Measurements from ENCODE around the gene RCOR1. TPM values are rescaled to one million over a fixed set of nuclear protein-coding genes. Genes with fewer than 3 reads are reported as not detected.

Gene RCOR1
- total RNA-seq, 1 experiment from 2014 or later: 102 TPM

DNA sequence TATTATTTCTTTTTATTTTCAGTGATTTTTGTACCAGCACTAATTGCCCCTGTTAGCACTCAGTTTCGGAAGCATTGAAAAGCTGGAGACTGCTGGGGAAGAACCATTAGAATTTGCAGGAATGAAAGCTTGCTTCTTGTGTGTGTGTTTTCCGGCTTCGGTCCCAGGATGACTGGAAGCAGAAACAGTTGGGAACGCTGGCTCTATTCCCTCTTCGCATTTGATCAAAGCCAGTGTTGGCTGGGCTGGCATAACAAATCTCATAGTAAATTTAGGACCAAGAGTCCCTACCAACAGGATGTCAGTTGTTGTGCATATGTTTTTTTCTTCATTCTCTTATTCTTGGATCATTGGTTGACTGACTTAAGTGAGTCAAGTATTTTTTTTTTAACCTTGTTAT, 131.2 kb downstream of the RCOR1 start:
- ChIA-PET CTCF (no interaction called here), POLR2A (ENCODE audit: low non-redundant PET) (no interaction called here)
- Histone ChIP-seq H3K4me1 (ENCODE audit: insufficient read depth, low read length, poor library complexity, severe bottlenecking) (no peaks in the 10 kb centered on the region), H3K9me3 (ENCODE audit: low read depth, low read length, poor library complexity, severe bottlenecking) (no peaks in the 10 kb centered on the region), H3K27ac (ENCODE audit: low read depth, low read length, poor library complexity, severe bottlenecking) (no peak overlapping the region), H3K4me3 (ENCODE audit: low read depth, low read length, poor library complexity, severe bottlenecking) (no peak overlapping the region), H3K27me3 (replicated peaks; ENCODE audit: insufficient read depth, low read depth, low read length, poor library complexity) (no peaks in the 10 kb centered on the region), H3K36me3 (ENCODE audit: insufficient read depth, low read length, poor library complexity, severe bottlenecking) (peaks cover 90% of the 10 kb centered on the region)
- no peak for TF ChIP-seq EZH2 (IDR thresholded peaks at IDR 0.05; ENCODE audit: borderline replicate concordance, low read depth, low read length, poor library complexity, severe bottlenecking)
- TF ChIP-seq, protein P1, sequence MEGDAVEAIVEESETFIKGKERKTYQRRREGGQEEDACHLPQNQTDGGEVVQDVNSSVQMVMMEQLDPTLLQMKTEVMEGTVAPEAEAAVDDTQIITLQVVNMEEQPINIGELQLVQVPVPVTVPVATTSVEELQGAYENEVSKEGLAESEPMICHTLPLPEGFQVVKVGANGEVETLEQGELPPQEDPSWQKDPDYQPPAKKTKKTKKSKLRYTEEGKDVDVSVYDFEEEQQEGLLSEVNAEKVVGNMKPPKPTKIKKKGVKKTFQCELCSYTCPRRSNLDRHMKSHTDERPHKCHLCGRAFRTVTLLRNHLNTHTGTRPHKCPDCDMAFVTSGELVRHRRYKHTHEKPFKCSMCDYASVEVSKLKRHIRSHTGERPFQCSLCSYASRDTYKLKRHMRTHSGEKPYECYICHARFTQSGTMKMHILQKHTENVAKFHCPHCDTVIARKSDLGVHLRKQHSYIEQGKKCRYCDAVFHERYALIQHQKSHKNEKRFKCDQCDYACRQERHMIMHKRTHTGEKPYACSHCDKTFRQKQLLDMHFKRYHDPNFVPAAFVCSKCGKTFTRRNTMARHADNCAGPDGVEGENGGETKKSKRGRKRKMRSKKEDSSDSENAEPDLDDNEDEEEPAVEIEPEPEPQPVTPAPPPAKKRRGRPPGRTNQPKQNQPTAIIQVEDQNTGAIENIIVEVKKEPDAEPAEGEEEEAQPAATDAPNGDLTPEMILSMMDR (conservative IDR thresholded peaks at IDR 0.05; ENCODE audit: low read depth, low read length): no peak
- BruUV-seq (replicated peaks): no TSS peak
- no peak for DNase-seq (ENCODE audit: low spot score)
- intact Hi-C loops (cut with micrococcal nuclease; ENCODE audit: unreplicated experiment): no loop called here

DNA sequence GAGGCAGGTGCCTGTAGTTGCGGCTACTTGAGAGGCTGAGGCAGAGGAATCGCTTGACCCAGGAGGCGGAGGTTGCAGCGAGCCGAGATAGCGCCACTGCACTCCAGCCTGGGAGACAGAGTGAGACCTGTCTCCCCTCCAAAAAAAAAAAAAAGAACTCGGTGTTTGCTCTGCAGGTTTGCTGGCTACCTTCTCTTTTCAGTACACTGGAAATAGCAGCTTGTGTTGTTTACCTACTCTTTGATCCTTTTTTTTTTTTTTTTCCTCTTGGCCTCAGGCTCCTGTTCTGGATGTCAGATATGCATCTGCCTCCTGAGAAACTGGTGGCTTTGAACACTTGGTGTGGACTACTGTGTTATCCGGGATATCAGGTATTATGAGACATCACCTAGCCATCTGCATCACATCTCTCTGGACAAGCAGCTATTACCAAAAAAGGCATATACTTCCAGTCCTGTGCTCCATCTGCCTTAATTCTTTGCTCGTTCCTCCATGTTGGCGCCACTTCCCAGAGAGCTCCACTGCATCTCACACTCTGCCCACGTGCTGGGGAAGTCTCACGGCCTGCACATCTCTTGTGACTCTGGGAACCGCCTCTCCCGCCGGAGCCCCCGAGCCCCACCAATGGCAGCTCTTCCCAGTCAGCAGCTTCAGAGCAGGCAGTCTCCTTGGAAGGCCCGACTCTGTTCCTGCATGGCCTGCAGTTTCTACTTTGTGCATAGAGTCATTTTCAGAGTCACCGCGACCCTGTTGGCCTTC, 133.9 kb downstream of the RCOR1 start:
- Histone ChIP-seq H3K9me3 (ENCODE audit: low read depth, low read length, poor library complexity, severe bottlenecking) (no peaks in the 10 kb centered on the region), H3K4me1 (ENCODE audit: insufficient read depth, low read length, poor library complexity, severe bottlenecking) (no peaks in the 10 kb centered on the region), H3K36me3 (ENCODE audit: insufficient read depth, low read length, poor library complexity, severe bottlenecking) (peaks cover 93% of the 10 kb centered on the region), H3K4me3 (ENCODE audit: low read depth, low read length, poor library complexity, severe bottlenecking) (no peak overlapping the region), H3K27ac (ENCODE audit: low read depth, low read length, poor library complexity, severe bottlenecking) (no peak overlapping the region), H3K27me3 (replicated peaks; ENCODE audit: insufficient read depth, low read depth, low read length, poor library complexity) (no peaks in the 10 kb centered on the region)
- intact Hi-C loops (cut with micrococcal nuclease; ENCODE audit: unreplicated experiment): no loop called here
- ChIA-PET POLR2A (ENCODE audit: low non-redundant PET) (interaction anchor here (0.6 kb wide), 1 partner anchor 40 kb away, joined by 3 read pairs; no protein-coding TSS in a partner anchor), CTCF (interaction anchor here (0.5 kb wide), 1 partner anchor 10 kb away, joined by 3 read pairs; no protein-coding TSS in a partner anchor)
- TF ChIP-seq, protein P1 (conservative IDR thresholded peaks at IDR 0.05; ENCODE audit: low read depth, low read length): no peak
- no peak for TF ChIP-seq EZH2 (IDR thresholded peaks at IDR 0.05; ENCODE audit: borderline replicate concordance, low read depth, low read length, poor library complexity, severe bottlenecking)
- BruUV-seq (replicated peaks): no TSS peak
- DNase-seq (ENCODE audit: low spot score): no peak

DNA sequence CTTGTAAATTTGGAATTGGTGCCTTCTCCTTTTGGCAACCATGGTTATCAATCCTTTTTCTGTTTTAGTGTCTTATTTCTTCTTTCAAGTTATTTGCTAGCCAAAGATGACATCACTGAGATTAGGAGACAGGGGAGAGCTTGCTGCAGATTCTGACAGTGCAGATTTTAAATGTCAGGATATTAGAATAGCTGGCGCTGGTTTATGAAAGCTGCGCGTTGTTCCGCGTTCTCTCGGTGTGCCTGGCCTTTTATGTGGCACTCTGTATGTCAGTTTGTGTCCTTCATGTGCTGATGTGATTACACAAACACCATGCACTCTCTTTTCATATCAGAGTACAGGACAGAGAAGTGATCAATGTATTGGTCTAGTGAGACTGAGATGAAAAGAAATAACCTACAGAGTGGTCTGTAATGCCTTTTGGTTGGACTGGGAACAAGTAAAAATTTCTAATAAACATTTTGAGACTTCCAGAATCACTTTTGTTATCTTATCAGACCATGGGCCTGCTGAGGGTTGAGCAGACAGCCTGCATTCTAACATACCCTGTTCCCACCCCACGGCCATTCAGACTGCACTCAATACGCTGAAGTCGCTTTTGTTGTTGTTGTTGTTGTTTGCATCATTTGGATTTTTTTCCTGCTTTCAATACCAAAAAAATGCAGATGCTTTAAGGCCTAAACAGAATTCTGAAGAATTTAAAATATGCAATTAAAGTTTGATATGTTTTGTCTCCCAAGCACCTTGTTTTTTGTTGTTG, 135.1 kb downstream of the RCOR1 start:
- no TSS peak for BruUV-seq (replicated peaks)
- H3K27ac ChIP-seq (ENCODE audit: low read depth, low read length, poor library complexity, severe bottlenecking): no peak overlapping the region

More for the DNA sequence above, 135.1 kb downstream of the RCOR1 start:
- intact Hi-C loops (cut with micrococcal nuclease; ENCODE audit: unreplicated experiment): no loop called here
- Histone ChIP-seq H3K27me3 (replicated peaks; ENCODE audit: insufficient read depth, low read depth, low read length, poor library complexity) (no peaks in the 10 kb centered on the region), H3K4me3 (ENCODE audit: low read depth, low read length, poor library complexity, severe bottlenecking) (no peak overlapping the region), H3K36me3 (ENCODE audit: insufficient read depth, low read length, poor library complexity, severe bottlenecking) (peaks cover 82% of the 10 kb centered on the region), H3K4me1 (ENCODE audit: insufficient read depth, low read length, poor library complexity, severe bottlenecking) (no peaks in the 10 kb centered on the region), H3K9me3 (ENCODE audit: low read depth, low read length, poor library complexity, severe bottlenecking) (no peaks in the 10 kb centered on the region)
- ChIA-PET CTCF (no interaction called here), POLR2A (ENCODE audit: low non-redundant PET) (no interaction called here)
- TF ChIP-seq EZH2 (IDR thresholded peaks at IDR 0.05; ENCODE audit: borderline replicate concordance, low read depth, low read length, poor library complexity, severe bottlenecking): no peak
- TF ChIP-seq, protein P1 (conservative IDR thresholded peaks at IDR 0.05; ENCODE audit: low read depth, low read length): no peak
- no peak for DNase-seq (ENCODE audit: low spot score)
